Measurements from ENCODE around the gene IL11.

IL11 gene

DNA sequence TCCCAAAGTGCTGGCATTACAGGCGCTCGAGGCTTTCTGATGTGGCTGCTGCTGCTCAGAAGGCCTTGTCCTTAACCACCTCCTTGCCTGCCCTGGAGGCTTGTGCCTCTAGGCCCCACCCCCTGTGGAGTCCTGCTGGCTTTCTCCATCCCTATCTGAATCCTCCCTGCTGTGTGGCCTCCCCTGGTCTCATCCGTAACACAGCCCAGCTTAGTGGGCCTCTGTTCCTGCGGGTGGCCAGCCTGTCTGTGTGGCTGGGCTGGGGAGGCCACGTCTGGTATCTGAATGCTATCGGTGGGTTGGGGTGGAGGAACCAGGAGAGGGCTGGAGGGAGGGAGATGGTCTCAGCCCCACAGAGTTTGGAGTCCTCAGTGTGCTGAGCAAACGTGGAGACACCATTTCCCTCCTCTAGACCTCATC is 20.2 kb upstream of the IL11 start:
- no peak for DNase-seq

DNA sequence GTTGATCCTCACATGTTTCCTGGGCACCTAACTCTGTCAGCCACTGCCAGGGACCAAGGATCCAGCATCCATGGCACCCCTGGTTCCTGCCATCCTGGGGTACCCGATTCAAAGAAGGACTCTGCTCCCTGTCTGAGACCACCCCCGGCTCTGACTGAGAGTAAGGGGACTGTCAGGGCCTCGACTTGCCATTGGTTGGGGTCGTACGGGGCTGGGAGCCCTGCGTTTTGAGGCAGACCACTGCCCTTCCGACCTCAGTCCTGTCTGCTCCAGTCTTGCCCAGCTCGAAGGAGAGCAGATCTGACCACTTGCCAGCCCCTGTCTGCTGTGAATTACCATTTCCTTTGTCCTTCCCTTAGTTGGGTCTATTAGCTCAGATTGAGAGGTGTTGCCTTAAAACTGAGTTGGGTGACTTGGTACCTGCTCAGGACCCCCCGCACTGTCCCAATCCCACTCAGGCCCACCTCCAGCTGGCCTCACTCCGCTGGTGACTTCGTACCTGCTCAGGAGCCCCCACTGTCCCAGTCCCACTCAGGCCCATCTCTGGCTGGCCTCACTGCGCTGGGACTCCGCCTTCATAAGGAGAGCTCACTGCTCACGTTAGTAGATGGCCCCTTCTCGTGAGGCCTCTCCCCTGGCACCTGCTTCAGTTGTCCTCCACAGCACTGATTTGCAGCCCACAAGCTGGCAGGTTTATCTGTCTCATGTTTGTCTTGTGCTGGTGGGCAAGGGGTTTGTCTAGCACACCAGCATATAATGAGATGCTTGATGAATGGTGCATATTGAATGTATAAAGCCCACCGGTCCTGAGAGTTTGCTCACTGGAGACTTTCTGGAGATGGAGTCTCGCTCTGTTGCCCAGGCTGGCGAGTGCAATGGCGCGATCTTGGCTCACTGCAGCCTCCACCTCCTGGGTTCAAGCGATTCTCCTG is 19.4 kb upstream of the IL11 start:
- no peak for DNase-seq

DNA sequence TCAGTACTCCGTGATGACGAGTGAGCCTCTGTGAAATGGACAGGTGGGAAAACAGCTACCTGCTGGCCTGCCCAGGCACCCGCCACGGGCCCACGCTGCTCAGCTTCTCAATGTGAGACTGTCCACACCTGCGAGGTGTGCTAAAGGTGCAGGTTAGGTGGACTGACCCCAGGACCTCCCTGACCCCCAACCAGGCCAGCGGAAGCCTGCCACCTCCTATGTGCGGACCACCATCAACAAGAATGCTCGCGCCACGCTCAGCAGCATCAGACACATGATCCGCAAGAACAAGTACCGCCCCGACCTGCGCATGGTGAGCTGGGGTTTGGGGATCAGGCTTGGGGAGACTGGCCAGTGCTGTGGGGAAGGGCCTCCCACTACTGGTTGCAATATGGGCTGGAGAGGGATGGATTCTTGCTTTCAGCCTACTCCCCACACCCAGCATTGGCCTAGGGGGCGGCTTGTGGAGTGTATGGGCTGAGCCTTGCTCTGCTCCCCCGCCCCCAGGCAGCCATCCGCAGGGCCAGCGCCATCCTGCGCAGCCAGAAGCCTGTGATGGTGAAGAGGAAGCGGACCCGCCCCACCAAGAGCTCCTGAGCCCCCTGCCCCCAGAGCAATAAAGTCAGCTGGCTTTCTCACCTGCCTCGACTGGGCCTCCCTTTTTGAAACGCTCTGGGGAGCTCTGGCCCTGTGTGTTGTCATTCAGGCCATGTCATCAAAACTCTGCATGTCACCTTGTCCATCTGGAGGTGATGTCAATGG is 17.7 kb upstream of the IL11 start:
- DNase-seq: no peak

DNA sequence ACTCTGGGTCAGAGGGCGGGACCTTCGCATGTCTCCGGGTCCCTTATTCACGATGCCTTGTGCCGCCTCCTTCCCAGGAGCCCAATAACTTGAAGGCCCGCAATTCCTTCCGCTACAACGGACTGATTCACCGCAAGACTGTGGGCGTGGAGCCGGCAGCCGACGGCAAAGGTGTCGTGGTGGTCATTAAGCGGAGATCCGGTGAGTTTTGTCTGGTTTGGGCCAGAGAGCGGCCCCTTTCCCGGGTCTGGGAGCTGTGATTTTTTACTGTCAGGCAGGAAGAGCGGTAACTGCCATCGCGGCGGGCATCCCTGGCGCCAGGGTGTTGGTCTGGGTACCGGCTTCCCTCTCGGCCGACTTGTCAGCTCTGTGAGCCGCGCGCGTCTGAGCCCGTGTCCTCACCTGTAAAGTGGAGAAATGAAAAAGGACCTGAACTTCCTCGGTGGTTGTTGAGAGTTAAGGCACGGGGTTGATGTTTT is 16.3 kb upstream of the IL11 start:
- DNase-seq: no peak

DNA sequence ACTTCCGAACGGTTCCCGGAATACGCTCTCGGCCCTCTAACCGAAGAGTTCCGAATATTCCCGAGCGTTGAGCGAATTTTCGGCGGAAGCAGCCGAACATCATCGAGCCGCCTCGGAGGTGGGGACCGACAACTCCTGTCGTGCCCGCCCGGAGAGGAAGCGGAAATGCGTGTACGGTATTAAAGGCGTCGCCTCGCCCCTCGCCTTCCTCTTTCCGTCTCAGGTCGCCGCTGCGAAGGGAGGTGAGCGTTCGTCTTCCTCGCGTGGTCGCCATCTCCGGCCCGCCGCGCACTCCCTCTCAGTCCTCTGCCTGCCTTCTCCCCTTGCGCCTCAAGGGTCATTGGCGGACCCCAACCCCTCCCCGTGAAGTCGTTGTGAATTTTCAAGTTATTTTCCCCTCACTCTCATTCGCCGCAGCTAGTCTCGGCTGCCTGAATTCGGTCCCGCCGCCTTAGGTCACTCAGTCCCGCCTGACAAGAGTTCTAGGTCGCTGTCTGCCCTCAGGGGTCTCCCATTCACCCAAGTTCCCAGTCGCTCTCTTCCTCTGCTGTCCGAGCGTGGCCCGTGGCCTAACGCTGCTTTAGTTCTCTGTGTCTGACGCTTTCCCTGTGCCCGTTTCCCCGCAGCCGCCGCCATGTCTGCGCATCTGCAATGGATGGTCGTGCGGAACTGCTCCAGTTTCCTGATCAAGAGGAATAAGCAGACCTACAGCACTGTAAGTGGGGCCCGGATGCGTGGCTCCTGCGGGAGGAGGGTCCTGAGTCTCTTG is 15.6 kb upstream of the IL11 start, which contains the start of gene RPL28:
Gene RPL28, plus strand, starts transcription at position 209 of the 769 bp plus-strand sequence. Its CDS starts 426 bp downstream, at position 635.
- peak; percentile 99 for DNase-seq

DNA sequence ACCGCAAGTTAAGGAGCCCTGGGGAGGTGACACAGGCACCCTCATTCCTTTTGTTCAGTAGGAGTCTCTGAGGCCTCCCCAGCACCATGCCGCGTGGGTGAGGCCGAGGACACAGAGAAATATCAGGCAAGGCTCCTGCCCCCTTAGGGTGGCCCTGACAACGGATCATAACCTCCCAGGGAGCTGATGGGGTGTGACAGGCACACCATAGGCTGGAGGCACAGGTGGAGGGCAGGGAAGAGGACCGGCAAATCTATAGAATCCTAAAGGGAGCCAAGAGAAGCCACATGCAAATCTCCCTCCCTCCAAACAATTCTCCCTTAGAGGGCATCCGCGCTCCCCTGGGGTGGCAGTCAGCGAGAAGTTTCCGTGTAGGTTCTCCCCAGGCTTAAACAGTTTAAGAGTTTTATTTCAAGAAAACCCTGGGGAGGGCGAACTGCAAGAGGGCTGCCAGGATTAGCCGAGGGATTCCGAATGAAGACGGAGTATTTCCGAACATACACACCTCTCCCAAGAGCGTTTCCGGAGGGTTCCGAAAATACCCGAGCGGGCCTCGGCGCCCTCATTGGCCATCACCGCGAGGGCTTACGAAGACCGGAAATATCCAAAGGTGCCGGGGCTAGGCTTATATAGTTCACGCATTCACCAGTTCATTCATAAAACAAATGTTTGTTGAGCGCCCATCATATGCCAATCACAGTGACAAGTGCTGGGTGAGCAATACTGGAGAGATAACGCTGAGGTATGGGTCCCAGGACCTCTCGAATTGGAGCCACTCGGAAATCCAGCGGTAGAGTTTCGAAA is 14.9 kb upstream of the IL11 start:
- peak; percentile 97 for DNase-seq

DNA sequence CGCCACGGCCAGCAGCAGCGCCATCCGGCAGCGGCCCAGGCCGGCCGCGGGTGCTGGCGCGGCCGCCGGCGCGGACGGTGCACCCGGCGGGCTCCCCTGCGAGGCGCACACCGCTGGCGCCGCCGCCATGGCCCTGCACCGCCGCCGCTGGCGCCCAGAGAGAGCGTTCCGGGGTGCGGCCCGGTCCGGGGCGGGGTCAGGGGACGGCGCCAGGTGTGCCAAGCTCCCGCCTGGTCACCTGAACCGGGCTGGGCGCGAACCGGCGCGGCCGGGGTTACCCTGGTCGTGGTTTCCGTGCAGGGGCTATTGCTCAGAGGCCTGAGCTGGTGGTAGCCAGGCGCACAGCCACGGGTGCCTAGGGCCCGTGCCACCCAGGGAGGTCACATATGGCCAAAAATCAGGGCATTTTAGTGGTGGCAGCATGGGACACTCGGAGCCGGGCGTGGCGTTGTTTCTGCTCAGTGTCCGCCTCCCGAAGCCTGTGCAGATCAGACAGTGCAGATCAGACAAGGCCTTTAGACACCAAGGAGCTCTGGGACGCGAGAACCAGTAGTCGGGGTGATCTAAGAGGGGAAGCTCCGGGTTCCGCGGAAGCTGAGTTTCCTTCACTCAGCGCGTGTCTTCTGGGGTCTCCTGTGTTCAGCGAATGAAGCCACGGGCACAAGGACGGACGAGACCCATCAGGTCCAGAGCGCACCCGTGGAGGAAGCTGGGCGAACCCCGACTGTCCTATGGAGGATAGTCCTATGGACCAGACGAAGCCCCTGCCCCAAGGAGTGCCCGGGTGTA is 14.1 kb upstream of the IL11 start, which contains the start of gene TMEM238:
Gene TMEM238, minus strand, starts transcription at position 162 of the 789 bp plus-strand sequence. Its CDS starts 33 bp downstream, at position 129.
- DNase-seq: peak; percentile 45

DNA sequence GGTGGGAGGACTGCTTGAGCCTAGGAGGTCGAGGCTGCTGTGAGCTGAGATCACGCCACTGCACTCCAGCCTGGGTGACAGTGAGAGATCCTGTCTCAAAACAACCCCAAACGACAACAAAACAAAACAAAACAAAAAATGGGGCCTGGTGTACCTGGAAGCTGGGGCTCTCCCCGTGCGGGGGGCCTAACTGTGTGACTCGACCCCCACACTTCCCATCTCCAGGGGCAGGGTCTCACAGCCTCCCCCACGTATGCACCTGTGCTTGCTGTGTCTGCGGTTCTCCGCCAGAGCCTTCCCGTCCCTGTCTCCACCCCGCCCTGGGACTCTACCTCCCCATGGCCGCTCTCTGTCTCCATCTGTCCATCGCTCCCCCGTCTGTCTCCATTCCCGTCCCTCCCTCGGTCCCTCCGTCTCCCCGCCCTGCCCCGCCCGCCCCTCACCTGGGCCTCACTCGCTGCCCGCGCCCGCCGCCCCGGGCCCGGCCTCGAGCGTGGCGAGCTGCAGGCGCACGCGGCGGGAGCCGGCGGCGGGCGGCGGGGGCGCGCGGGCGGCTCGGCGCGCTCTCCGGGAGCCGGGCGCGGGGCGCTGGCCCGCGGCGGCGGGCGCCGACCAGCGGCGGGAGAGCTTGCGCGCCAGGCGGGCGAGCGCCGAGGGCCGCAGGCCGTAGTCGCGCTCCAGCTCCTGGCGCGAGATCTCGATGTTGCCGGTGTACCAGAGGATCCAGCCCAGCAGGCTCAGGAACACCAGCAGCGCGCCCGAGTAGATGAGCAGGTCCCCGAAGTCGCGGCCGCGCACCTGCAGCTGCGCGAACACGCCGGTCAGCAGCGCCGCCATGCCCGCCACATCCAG is 13.2 kb upstream of the IL11 start:
- peak; percentile 52 for DNase-seq

DNA sequence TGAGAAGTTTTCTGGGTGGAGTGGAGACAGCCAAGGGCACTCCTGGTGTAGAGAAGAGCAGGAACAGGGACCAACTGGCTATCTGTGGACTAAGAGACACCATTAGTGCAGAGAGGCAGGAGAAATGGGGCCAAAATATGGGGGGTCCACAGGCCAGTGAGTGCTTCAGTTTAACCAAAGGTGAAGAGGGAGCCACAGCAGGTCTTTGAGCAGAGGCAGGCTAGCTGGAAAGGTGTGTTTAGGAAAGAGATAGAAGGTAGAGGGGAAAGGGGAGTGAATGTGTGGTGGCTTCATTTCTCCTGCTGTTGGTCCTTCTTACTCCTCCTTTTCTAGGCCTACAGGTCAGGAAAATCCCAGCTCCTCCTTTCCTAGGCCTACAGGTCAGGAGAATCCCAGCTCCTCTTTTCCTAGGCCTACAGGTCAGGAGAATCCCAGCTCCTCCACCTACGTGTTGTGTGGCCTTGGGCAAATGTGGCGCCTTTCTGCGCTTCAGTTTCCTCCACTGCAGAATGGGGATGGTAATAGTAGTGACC is 12.3 kb upstream of the IL11 start:
- no peak for DNase-seq

DNA sequence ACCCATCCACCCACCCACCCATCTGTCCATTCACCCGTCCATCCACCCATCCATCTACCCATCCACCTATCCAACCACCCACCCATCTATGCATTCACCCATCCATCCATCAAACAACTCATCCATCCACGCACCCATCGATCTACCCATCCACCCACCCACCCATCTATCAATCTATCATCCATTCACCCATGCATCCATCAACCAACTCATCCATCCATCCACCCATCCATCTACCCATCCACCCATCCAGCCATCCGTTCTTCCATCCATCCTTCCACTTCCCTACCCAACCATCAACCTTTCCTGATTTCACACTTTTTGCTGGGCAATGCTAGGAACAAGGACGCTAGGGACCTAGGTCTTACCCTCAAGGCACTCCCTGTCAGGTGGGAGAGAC is 11.8 kb upstream of the IL11 start:
- DNase-seq: no peak

DNA sequence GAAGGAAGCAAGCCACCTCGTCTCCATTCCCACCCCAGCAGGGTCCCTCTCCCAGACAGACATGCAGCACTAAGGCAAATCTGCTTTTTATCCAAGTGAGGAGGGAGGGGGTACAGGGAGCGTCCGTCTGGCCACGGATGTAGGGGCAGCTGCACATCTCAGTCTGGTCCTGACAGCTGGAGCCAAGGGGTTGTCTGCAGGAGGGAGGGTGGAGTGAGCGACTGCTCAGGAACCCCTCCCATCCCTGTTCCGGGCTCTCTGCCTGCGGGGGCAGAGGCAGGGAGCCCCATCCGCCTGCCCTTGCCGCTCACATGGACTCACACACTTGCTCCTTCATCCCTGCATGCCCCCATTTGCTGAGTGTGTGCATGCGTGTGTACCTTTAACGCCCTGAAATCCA is 8.9 kb upstream of the IL11 start:
- DNase-seq: no peak

DNA sequence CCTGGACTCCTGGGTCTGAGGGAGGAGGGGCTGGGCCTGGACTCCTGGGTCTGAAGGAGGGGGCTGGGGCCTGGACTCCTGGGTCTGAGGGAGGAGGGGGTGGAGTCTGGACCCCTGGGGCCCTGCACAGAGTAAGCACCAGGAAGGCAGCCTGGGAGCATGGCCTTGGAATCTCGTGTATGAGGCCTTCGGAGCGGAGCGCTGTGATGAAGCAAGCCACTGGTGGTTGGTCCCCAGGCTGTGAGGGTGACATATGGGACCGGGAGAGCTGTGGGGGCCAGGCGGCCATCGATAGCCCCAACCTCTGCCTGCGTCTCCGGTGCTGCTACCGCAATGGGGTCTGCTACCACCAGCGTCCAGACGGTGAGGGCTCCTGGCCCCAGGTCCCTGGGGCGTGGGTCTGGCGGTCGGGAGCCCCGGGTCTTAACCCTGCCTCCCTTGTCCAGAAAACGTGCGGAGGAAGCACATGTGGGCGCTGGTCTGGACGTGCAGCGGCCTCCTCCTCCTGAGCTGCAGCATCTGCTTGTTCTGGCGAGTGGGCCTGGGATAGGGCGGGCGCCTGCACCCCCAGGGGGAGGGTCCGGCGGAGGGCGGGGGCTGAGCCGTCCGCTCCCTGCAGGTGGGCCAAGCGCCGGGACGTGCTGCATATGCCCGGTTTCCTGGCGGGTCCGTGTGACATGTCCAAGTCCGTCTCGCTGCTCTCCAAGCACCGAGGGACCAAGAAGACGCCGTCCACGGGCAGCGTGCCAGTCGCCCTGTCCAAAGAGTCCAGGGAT is 7.3 kb upstream of the IL11 start:
- no peak for DNase-seq

DNA sequence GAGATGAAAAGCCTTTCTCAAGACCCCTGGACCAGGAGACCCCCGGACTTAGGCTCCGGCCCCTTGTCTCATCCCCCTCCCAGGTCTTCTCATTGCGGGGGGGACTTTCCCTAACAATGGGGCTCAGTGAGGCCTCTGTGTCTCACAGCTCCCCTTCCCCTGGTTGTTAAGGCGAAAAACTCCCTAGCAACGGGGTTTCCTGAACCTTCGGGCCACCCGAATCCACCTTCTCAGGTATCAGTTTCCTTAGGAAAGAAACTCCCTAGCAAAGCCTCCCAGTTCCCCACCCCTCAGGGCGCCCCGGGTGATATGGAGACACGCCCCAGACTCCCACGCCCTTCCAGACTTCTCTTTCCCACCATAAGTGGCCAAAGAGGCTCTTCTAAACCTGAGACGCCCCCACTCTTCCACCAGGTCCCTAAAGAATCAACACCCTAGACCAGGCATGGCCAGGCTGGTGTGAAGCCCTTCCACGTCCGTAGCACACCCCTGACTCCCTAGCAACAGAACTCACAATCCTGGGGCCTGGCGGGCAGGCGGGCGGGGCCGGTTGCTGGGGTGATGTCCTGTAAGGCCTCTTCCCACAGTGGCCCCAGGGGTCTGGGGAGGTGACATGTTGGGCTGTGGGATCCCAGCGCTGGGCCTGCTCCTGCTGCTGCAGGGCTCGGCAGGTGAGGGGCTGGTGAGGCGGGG is 6.1 kb upstream of the IL11 start, which contains the start of gene TMEM190:
Gene TMEM190, plus strand, starts transcription at position 586 of the 693 bp plus-strand sequence. Its CDS starts 28 bp downstream, at position 614.
- no peak for DNase-seq

DNA sequence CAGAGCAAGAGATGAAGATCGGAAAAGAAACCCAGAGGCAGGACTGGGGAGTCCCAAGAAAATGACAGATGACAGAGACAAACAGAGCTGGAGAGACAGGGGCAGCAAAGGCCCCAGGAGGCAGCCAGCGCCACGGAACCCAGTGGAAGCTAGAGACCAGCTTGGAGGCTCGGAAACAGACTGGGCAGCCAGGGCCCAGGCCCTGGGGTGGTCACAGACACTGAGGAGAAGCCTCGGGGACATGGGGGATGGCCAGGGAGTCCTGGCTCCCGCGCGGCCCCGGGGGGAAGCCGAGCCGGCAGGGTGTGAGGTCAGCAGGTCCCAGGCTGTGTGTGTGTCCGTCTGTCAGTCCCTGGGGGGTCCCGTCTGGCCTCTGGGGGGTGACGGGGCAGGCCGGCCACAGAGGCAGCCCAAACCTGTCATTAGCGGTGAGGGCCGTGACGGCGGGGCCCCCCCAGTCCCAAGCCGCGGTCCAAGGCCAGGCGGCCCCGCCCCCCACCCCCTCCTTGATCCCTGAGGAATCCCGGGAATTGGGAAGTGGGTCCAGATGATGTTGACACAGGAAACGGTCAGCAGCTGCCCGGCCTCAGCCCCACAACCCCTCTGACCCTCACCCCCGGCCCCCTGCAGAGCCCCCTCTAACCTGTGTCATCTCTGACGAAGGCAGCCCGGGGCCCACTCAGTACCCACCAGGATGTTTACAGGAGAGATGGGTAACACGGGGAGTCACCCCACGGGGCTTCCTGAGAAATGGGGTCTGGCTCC is 3.9 kb upstream of the IL11 start:
- DNase-seq: no peak

DNA sequence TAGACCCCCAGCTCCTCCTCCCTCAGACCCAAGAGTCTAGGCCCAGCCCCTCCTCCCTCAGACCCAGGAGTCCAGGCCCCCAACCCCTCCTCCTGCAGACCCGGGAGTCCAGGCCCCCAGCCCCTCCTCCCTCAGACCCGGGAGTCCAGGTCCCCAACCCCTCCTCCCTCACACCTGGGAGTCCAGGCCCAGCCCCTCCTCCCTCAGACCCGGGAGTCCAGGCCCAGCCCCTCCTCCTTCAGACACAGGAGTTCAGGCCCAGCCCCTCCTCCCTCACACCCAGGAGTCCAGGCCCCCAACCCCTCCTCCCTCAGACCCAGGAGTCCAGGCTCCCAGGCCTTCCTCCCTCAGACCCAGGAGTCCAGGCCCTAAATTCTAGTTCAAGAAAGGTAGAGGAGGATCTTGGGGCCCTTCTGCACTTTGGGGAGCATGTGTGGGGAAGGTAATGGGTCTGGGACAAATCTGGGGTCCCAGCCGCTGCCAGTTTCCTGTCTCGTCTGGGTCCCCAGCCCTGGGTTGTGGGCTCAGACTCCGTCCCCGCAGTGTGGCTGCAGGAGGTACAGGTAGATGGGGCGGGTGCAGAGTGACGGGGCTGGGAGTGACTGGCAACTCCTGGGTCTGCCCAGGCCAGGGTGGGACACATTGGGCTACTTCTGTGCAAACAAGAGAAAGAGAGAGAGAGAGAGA is 3.2 kb upstream of the IL11 start:
- no peak for DNase-seq

DNA sequence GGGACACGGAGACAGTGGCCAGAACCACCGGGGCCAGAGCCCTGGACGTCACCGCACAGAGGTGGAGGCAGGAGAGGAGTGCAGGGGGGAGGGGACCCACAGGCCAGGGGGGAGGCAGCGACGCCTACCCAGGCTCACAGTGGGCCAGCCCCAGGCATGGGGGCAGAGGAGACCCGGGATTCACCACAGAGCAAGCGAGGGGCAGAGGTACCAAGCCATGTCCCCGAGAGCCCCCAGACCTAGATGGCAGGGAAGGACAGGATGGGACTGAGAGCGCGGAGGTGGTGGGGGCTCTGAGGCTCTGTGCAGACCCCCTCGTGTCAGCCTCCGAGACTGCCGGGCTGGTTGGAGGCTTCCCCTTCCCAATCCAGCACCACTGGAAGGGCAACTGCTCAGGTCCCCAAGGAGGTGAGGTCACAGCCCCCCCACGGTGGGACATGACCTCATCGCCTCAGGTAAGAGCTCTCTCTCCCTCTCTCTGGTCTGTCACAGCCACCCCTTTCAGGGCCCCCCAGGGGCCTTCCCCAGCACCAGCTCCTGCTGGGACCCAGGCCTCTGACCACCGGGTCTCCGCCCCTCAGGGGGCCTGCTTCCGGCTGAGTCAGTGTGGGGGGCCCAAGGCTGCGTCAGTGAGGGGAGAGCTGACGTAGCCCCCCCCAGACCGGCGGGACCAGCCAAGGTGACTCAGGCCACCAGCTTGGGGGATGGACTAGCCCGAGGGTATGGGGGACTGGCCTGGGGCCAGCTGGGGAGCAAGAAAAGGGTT is 2.2 kb upstream of the IL11 start:
- no peak for DNase-seq
